HFF-Myc (cell line): ENCODE results near the gene MAP2K6.

Experiments
- DNase-seq: peaks from one replicate; pipeline ENCODE4 v3.0.0-alpha.2; 2011; ENCODE audit warnings: low read depth; ENCODE audit errors: extremely low read depth
- H3K4me3 ChIP-seq: replicated peaks from 2 replicates; pipeline ENCODE4 v1.5.1; 2011; ENCODE audit warnings: low read depth, mild to moderate bottlenecking, control low read depth, low read length
- CTCF ChIP-seq: IDR thresholded peaks from 2 replicates; pipeline ENCODE4 v1.5.1; 2012; ENCODE audit warnings: mild to moderate bottlenecking, low read depth, low read length, control low read depth; ENCODE audit errors: missing control alignments

MAP2K6 gene

DNA sequence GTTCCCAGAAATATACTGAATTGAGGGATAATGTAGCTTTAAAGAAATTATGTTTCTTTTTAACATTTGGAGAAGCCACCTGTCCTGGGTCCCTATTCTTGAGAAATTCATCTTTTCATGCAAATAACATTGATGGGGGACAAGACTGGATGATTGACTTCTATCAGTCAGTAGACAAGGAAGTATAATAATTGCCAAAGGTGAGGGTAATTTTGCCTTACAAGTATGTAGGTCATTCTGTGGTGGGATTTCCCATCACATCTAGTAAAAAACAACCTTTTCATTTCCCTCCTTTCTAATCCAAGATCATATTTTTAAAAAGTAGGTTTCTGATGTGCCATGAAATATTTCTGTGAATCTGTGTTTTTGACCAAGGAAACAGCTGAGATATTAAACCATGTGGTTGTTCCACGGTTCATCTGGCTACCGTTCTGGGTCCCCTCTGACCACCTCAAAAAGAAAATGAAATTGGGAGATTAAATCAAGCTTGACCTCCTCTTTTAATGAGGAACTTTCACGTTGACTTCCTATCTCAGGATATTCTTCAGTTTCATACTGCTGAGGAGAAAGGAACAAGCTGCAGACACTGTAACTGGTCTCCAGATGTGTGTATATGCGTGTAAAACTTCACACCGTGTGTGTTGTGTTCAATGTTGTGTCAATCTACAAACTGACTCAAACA is 138.6 kb downstream of the MAP2K6 start:
- H3K4me3 ChIP-seq = no peak overlapping the region
- DNase-seq = no peak
- no peak for TF ChIP-seq CTCF

DNA sequence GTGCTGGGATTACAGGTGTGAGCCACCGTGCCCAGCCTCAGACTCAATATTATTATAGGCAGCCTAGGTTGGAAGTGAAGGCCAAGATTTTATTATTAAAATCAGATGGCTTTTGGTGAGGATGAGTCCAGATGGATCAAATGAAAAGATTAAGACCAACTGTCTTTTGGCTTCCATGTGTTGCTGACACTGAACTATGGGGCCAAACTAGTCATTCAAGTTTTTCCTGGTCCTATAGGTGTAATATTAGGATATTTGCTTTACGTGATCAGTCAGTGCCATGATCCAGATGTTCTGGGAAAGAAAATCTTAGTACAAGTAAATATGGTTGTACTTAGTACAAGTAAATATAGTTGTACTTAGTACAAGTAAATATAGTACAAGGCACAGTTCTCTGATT is 140.6 kb downstream of the MAP2K6 start:
- no peak for TF ChIP-seq CTCF
- no peak overlapping the region for H3K4me3 ChIP-seq

GRCh38 chr17:69557339-69557738 is 142.8 kb downstream of the MAP2K6 start:
- H3K4me3 ChIP-seq = no peak overlapping the region
- no peak for TF ChIP-seq CTCF
- no peak for DNase-seq

More for the DNA sequence above, 140.6 kb downstream of the MAP2K6 start:
- DNase-seq = no peak

- TF ChIP-seq CTCF = no peak
- no peak for DNase-seq
- H3K4me3 ChIP-seq = no peak overlapping the region
Measured at GRCh38 chr17:69558796-69559195, 144.3 kb downstream of the MAP2K6 start.

GRCh38 chr17:69560987-69561441 is 146.5 kb downstream of the MAP2K6 start:
- DNase-seq = no peak
- TF ChIP-seq CTCF = no peak
- H3K4me3 ChIP-seq = no peak overlapping the region

DNA sequence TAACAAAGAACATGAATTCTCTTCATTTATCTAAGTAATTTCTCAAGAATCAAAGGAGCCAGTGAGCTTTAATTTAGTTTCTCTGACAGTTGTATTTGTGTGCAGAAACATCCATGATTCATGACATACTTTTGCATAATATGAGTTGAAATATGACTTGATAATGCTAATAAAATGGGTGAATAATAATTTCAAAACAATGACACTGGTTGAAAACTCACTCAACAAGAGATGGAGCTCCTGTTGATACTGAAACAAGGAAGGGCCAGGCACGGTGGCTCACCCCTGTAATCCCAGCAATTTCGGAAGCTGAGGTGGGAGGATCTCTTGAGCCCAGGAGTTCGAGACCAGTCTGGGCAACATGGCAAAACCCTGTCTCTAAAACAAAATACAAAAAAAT is 147.0 kb downstream of the MAP2K6 start:
- no peak for DNase-seq
- H3K4me3 ChIP-seq = no peak overlapping the region
- no peak for TF ChIP-seq CTCF

- TF ChIP-seq CTCF = no peak
- no peak overlapping the region for H3K4me3 ChIP-seq
- no peak for DNase-seq
Measured at GRCh38 chr17:69565447-69565846, 150.9 kb downstream of the MAP2K6 start.
